ENCODE results near the gene SIGLEC6.

Gene SIGLEC6

GRCh38 chr19:51531349-51532315 is at the start of gene SIGLEC6:
Gene SIGLEC6 (minus strand): TSS chr19:51531670. CDS start chr19:51531648, 22 bp downstream.
- peak; percentile 57 for DNase-seq

DNA sequence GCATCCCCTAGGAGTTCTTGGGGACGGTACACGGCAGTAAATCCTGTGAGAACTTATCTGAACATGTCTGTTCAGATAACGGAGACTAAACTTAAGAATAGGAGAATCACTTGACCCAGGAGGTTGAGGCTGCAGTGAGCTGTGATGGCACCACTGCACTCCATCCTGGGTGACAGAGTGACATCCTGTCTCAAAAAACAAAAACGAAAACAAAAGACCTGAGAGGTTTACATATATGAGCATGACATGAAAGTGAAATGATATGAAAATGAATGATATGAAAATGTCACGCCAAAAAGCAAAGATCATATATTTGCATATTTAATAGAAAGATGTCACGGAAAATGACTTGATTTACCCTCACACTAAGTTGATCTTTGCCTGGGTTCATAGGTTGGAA is 45.4 kb upstream of the SIGLEC6 start:
- DNase-seq = no peak

DNA sequence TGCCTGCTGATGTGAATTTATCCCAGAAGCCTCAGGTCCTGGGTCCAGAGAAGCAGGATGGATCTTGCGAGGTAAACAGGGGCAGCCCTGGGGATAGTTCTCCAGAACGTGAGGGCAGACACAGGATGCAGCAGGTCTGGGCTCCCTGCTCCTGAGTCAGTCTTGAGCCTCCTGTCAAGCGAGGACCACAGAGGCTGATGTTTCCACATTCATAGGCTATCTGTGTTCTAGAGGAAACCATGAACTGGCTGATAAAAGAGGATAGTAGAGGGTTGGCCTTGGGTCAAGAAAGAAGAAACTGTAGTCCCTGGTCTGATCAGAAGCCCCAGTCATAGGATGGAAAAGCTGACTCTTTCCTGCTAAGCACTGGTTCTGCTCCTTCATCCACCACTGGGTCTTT is 41.9 kb upstream of the SIGLEC6 start:
- DNase-seq = no peak

DNA sequence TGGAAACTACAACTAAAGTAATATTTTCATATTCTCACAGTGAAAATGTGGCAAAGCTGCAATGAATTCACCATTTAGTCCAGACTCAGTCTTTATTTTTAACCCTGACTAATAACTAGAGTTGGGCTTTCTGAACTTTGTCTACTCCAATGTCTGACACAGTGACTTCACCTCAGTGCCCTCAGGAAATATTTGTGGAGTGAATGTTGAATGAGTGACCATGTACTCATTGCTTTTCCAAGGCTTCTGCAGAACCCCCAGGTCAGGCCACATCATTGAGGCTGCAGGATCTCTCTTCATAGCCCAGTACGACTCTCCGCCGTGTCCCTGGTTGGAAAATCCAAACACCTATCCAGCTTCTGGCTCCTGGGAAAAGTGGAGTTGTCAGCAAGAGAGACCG is 41.4 kb upstream of the SIGLEC6 start:
- no peak for DNase-seq

DNA sequence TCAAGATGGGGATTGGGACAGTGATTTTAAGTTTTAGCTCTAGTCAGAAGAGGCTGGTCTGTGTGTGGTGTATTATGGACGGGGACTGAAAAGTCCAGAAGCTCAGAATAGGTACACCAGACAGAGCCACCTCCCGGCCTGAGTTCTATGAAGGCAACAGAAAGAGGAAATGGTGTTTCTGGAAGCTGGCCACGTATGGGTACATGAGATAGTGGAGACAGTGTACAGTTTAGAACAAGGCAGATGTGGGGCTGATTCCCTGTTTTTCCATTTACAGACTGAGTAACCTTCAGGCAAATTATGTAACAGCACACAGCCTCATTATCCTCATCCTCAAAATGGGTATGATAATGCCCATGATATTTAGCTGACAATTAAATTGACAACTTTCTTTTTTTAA is 40.9 kb upstream of the SIGLEC6 start:
- no peak for DNase-seq

- DNase-seq = no peak
These were observed 40.1 kb upstream of the SIGLEC6 start for GRCh38 chr19:51571599-51571998.

DNA sequence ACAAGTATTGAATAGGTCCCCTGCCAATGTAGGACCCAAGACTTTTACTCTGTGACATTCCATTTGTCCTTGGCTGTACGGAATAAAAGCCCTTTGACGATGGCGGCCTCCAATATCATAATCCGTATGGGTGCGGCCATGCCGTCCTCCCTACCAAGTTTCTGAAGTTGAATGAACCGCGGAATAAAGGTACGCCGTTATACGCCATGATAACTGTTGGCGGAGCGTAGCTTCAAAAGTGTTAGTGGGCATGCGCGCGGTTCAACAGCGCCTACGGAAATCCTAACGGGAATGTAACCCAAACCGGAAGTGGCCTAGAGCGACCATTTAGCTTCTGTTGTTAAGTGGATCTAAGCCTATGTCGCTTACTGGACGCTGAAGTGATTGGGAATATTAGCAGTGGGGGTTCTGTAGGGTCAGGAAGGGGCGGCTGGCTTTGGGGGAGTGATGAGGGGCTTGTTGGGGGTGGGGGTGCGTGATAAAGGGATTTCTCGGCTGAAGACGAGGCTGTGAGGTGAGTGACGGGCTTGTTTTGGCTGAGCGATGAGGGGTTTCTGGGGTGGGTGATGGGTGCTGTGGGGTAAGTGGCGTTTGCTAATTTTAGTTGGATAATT is 39.6 kb upstream of the SIGLEC6 start, which contains the start of gene ZNF175:
Gene ZNF175, plus strand, starts transcription at position 322 of the 614 bp plus-strand sequence. CDS start 2,047 bp downstream, outside the sequence.
- peak; percentile 97 for DNase-seq

DNA sequence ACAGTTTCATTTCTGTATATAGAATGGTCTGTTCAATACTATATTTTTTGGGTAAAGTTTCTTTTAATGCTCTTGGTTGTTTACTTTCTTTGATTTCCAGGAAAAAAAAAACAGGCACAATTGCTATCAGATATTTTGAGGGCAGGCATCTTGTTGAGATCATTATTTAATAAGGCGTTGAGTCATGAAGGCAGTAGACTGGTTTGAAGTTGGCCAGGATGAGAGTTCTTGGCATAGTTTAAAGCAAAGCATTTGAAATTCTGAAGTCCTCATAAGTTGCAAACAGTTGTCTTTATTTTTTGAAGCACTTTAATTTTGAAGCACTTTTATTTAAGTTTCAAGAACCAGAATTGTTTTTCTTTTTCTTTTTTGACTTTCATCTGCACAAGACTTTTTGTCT is 37.0 kb upstream of the SIGLEC6 start:
- no peak for DNase-seq

DNA sequence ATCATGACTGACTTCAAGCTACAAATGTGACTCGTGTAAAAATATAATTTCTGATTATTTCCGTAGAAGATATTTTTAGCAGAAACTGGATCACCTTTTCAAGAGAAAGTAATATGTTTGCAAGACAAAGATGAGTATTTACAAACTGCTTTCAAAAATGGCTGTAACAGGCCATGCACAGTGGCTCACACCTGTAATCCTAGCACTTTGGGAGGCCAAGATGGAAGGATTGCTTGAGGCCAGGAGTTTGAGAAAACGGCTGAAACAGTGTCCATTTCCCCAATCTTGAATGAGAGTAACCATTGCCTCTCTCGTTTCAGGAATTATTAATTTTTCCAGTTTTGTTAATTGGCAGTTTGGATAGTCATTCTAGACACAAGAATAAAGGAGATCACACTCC is 36.1 kb upstream of the SIGLEC6 start:
- no peak for DNase-seq

- no peak for DNase-seq
These were observed 35.1 kb upstream of the SIGLEC6 start for GRCh38 chr19:51566489-51567100.

DNA sequence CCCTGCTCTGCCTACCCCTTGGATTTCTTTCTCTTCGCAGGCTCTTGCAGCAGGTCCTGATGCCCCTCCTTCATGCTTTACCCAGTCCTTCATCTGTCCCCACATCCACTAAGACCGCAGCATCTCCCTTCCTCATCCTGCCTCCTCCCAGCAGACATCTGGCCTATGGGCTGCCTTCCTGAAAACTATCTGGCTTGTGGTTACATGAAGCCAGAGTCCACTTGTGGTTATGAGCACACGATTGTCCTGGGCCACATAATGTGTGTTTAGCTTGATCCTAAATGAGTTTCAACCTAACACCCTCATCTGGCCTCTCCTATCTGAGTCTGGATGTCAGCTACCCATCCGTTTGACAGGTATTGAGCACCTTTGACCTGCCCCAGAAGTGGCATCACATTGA is 34.1 kb upstream of the SIGLEC6 start:
- no peak for DNase-seq

GRCh38 chr19:51564791-51565190 is 33.3 kb upstream of the SIGLEC6 start:
- DNase-seq = no peak

GRCh38 chr19:51560339-51560738 is 28.9 kb upstream of the SIGLEC6 start:
- no peak for DNase-seq

- no peak for DNase-seq
These were observed 27.8 kb upstream of the SIGLEC6 start for GRCh38 chr19:51559240-51559639.

DNA sequence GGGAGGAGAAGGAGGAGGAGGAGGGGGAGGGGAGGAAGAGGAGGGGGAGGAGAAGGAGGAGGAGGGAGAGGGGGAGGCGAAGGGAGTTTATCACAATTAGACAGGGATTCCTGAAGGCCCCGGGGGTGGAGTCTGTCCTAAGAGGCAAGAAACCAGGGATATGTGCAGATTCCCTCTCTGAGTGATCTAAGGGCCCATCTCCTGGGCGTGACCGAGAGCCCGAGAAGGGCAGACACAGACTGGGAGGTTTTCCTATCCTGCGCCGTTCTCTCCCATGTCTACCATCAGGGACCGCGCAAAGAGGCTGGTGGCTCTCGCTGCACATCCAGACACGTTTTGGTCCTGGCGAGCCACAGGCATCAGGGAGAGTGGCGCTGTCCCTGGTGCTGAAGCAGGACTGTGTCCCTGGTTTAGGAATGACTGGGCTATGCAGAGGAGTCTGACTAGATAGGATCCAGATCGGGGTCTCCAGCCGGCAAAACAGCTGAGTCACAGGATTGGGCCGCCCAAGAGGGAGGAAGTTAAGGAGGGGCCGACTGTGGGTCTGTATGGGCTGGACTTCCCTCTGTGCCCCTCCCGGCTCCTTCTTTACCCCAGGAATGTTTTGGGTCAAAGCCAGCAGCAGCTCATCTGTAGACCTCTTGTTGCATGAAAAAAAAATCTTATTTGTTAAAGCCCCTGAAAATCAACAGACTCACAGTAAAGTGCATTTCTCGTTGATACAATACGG is 21.7 kb upstream of the SIGLEC6 start:
- peak; percentile 77 for DNase-seq

- DNase-seq = no peak
These were observed 21.1 kb upstream of the SIGLEC6 start for GRCh38 chr19:51552608-51552995.

DNA sequence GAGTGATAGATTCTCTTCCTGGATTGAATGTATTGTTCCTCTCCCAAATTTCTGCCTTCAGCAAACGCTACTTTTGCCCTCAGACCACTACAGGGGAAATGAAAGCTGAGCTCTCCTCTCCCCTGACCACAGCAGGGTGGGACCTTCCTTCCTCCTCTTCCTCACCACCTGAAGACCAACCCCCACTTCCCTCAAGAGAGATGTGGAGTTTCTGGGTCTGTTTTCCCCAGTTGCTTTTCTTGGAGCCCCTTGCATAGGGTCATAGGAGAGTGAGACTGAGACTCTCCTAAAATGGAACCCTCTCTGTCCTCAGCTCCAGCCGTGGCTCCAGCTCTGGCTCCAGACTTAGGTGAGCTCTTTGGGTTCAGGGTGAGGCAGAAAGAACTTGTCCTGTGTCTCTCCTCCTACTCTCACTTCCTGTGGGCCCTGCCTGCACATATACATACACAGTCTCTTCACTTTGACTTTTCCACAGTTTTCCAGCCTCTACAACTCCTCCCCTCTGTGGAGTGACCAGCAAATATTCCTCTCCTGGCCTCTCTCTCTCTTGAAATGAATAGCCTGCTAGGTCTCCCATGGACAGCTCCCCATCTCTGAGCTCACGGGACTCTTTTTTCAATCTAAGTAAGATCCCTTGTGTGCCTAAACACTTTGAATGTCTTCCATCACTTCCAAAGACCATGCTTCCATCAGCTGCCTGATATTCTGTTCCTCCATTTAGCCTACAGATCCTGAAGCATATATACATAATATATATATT is 20.4 kb upstream of the SIGLEC6 start:
- DNase-seq = no peak

DNA sequence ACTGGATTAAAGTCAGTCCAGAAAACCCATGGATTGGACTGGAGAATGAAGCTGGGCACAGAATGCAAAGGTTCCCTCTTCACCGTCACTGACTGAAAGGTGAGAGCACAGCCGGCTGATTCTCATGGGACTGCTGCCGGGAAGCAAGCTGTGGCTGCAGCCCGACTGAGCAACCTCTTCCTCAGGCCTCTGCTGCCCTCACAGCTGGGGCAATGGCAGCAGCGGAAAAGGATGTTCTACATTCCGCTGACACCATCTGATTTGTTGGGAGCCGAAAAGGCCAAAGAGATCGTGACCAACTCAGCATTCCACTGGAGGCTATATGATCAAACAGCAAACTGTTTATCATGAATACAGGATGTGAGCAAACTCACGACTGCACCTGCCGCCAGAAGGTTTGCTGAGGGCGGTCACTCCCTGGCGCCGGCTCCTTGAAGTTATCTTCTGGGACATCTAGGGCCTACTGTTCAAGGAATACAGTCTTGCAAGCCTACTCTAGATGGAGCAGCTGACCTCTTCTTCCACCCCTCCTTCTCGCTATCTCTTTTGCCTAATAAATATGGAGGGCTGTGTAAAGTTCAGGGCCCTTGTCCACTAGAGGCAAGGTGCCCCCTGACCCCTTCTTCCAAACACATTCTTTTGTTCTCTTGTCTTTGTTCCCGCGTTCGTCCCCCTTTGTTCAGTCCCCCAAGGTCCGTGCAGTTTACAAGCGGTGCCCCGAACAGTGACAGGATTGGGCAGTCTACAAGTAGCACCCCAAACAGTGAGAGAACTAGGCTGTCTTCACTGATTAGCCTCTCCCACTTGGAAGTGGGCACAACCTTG is 19.6 kb upstream of the SIGLEC6 start:
- DNase-seq = no peak

DNA sequence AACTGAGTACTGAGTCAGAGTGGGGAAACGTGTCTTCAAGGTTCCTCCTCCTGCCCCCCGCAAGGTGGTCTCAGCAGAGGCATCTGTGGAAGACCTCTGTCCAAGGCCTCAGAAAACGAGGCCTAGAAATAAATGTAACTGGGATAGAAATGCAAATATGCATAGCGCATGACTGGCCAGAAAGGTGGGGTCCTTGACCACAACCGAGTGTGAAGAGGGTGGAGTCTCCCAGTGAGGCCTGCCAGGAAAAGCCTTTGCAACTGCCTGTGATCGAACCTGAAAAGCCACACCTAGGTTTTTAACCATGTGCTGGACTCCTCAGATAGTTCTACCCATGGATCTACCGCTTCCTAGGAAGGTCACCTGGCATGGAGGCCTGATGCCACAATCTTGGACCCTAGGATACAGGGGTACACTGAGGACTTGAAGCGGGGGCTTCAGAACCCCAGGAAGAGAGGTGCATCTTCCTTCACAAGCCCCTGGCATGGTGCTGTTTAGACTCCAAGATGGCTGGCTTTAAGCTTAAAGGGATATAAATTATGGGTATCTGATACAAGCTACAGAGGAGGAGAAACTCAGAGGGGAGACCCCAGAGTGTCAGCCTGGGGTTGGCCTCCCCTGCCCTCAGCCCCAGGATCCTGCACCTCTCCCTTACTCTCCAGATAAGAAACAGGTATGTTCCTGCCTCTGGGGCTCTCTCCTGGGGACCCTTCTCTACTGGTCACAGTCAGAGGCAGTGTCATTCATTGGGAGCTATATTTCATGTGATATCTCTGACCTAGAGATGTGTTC is 18.3 kb upstream of the SIGLEC6 start:
- DNase-seq = no peak

GRCh38 chr19:51548891-51549305 is 17.4 kb upstream of the SIGLEC6 start:
- DNase-seq = no peak
